Globus pallidus (tissue), 1 donor: ENCODE results near the gene BCO2.
A peak's percentile ranks its signal among the peaks of the same experiment; 100 is the strongest.

Experiments
- DNase-seq: peaks from one replicate; pipeline ENCODE4 v3.0.0-alpha.2; 2015; ENCODE audit warnings: low spot score

The BCO2 gene

DNA sequence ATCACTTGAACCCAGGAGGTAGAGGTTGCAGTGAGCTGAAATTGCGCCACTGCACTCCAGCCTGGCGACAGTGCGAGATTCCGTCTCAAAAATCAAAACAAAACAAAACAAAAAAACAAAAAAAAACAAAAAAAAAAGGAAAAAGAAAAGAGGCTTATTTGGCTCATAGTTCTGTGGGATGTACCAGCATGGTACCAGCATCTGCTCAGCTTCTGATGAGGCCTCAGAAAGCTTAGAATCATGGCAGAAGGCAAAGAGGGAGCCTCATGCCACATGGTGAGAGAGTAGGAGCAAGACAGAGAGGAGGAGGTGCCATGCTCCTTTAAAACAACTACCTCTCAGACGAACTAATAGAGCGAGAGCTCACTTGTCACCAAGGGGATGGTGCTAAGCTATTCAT, 40.3 kb downstream of the BCO2 start:
- no peak for DNase-seq

DNA sequence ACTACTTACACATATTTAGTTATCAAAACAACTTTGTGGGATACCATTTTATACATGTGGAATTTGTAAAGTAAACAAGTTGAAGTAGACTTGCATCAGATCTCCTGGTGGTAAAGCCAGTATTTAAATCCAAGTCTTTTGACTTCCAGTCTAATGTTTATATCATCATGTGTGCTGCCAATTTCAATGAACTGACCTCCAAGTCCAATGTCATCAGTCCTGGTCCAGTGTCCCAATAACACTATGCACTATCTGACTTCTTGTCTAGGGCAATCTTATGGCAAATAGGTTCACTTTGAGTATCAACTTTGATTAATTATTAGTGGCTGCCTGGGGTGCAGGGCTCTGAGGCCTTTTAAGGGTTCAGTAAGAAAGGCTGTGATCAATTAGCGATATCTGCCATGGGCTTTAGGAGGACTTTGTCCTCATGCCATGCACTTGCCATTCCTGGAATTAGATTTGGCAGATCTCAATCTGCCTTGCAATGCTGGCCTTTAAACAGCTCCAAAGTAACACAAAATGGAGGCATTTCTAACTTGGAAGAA, 41.3 kb downstream of the BCO2 start:
- DNase-seq: no peak

- DNase-seq: peak; percentile 79
Measured at GRCh38 chr11:112219476-112220232, 44.3 kb downstream of the BCO2 start.

GRCh38 chr11:112221274-112221835, 46.0 kb downstream of the BCO2 start:
- no peak for DNase-seq

GRCh38 chr11:112222303-112222702, 47.0 kb downstream of the BCO2 start:
- no peak for DNase-seq

DNA sequence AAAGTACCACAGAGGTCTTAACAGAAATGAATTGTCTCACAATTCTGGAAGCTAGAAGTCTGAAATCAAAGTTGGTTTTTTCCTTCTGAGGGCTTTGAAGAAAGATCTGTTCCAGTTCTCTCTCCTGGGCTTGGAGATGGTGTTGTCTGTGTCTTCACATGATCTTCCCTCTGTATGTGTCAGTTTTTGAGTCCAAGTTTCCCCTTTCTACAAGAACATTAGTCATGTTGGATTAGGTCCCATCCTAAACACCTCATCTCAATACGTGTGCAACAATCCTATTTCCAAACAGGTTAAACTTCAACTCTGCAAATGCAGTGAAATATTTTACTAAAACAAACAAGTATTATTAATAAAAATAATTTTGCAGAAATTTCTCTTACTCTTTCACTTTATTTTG, 47.8 kb downstream of the BCO2 start:
- no peak for DNase-seq

DNA sequence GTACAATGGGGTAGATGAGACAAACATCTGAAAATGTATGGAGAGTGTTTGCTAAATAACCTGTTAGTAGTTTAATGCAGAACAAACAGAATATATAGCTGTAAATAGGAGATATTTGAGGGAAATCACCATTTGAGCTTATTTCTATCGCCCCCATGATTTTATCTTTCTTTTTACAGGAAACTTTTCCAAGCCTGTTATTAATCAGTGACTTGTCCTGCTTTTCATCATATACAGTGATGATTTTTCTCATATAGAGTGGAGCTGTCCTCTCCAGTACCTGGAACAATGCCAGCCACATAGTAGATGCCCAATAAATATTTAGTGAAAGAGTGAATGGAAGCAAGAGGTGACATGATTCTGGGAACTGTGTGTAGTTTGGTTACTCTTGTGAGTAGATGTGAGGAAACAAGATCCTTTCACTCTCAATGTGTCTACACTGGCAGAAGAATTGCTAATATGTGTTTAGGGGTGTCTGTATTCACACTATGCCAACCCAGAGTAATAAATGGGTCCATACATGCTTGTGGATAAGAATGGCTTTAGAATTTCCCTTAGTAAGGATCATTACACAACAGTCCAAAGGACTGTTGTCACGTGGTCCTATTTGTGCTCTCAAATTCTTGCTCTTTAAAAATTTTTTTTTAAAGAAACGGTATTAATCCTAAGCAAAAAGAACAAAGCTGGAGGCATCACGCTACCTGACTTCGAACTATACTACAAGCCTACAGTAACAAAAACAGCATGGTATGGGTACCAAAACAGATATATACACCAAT, 48.6 kb downstream of the BCO2 start:
- no peak for DNase-seq

DNA sequence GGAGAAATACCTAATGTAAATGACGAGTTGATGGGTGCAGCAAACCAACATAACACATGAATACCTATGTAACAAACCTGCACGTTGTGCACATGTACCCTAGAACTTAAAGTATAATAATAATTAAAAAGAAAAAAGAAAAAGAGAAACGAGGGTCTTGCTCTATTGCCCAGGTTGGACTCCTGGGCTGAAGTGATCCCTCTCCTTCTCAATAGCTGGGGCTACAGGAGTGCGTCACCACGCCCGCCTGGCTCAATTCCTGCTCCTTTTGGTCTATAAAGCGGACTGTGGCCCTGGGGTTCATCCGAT, 50.4 kb downstream of the BCO2 start:
- DNase-seq: no peak

DNA sequence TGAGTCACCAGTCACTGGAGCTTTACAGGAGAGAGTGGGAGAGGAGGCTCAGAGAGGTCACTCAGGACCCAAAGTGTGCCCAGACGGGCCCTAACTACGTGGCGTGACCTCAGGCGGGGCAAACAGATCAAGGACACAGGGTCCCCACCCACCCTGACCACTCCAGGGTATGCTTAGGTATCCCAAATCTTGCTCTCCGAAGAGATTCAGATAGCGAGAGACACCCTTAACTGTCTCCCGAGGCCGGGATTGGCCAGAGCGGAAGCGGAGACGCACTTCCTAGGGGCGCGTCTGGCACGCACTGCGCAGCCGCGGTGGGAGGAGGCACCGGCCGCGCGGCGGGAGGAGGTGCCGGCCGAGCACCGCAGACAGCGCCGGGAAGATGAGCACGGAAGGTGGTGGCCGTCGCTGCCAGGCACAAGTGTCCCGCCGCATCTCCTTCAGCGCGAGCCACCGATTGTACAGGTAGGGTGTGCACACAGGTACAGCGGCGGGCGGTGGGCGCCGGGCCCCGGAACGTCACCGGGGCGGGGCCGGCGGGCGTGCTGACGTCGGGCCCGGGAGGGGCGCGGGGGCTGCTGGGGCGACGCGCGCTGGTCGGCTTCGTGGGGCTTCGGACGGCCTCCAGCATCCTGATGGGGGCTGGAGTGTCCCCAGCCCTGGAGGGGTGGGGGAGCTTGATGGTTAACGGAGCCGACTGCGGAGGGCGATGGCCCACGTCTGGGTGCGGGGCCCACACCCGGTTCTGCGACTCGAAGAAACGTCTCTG, 50.9 kb downstream of the BCO2 start, which contains the start of gene PTS:
Gene PTS, plus strand, starts transcription at position 367 of the 769 bp plus-strand sequence. Its CDS starts 16 bp downstream, at position 383.
- peak; percentile 88 for DNase-seq

GRCh38 chr11:112226831-112227401, 51.6 kb downstream of the BCO2 start:
- peak; percentile 37 for DNase-seq

- no peak for DNase-seq
Measured at GRCh38 chr11:112227471-112227870, 52.2 kb downstream of the BCO2 start.

DNA sequence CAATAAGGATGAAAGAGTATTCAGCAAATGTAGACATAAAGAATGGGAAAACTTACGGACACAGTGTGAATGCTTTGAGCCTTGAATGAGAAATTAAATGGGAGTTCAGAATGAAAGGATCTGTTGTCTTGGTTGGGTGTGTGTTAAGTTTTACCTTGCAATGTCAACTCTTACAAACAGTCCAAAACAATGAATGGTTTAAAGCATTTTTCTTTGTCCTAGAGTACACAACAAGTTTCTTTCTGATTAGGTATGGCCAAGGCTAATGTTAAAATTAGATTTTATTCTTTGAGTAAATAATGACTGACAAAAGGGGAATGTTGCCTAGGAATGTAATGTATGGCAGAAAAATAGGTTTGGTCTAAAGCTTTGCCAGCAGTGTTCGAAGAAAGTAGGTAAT, 53.4 kb downstream of the BCO2 start:
- no peak for DNase-seq

DNA sequence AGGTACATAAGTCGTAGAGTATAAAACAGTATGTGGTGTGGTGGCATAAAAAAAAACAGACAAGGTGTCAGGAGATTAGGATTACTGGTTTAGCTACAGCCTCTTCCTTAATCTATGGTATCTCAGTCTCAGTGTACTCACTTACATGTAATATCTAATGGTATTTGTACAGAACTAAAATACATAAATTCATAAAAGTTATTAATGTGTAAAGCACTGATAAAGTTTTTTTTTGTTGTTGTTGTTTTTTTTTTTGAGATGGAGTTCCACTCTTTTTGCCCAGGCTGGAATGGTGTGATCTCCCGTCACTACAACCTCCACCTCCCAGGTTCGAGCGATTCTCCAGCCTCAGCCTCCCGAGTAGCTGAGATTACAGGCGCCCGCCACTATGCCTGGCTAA, 53.8 kb downstream of the BCO2 start:
- DNase-seq: no peak

GRCh38 chr11:112229746-112230433, 54.6 kb downstream of the BCO2 start:
- DNase-seq: no peak

GRCh38 chr11:112231952-112232351, 56.6 kb downstream of the BCO2 start:
- DNase-seq: no peak

- no peak for DNase-seq
Measured at GRCh38 chr11:112235750-112236390, 60.6 kb downstream of the BCO2 start.

DNA sequence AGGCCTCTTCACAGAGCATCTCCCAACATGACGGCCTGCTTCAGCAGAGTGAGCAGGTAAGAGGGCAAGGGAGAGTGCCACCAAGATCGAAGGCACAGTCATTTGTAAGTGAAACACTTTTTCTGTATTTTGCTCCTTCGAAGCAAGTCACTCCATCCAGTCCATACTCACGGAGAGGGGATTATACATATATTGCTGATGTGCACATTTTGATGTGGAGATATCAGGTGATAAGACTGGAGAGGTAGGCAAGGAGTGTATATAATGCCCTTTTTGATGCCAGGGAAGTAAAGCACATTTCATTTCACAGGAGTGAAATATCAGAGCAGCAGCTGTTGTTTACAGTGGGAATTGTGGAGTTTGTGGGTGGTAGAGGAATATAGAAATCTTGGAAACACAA, 62.1 kb downstream of the BCO2 start:
- DNase-seq: no peak

GRCh38 chr11:112238041-112238440, 62.7 kb downstream of the BCO2 start:
- DNase-seq: no peak

GRCh38 chr11:112241486-112241885, 66.2 kb downstream of the BCO2 start:
- no peak for DNase-seq

GRCh38 chr11:112247201-112247600, 71.9 kb downstream of the BCO2 start:
- DNase-seq: no peak

GRCh38 chr11:112248201-112248600, 72.9 kb downstream of the BCO2 start:
- DNase-seq: no peak
